HG03097 (cell line): ENCODE data around the gene FGD5.

ENCODE experiments used
- ATAC-seq: cut with Tn5 transposase; IDR thresholded peaks from one replicate; pipeline ENCODE4 v1.9.1; 2021; ENCODE audit not compliant: unreplicated experiment, low FRiP score

Gene FGD5

GRCh38 chr3:14786369-14786768, 32.4 kb upstream of the FGD5 start:
- no peak for ATAC-seq

GRCh38 chr3:14787630-14788029, 31.1 kb upstream of the FGD5 start:
- ATAC-seq = no peak

- no peak for ATAC-seq
Measured at GRCh38 chr3:14788644-14789043, 30.1 kb upstream of the FGD5 start.

GRCh38 chr3:14789221-14789620, 29.5 kb upstream of the FGD5 start:
- ATAC-seq = no peak

- no peak for ATAC-seq
Measured at GRCh38 chr3:14789640-14790285, 29.0 kb upstream of the FGD5 start.

- no peak for ATAC-seq
Measured at GRCh38 chr3:14791343-14791945, 27.3 kb upstream of the FGD5 start.

- no peak for ATAC-seq
Measured at GRCh38 chr3:14792691-14793121, 26.1 kb upstream of the FGD5 start.

- no peak for ATAC-seq
Measured at GRCh38 chr3:14793126-14793857, 25.5 kb upstream of the FGD5 start.

GRCh38 chr3:14793858-14794234, 24.9 kb upstream of the FGD5 start:
- ATAC-seq = no peak

- ATAC-seq = no peak
Measured at GRCh38 chr3:14794435-14794834, 24.3 kb upstream of the FGD5 start.

- ATAC-seq = no peak
Measured at GRCh38 chr3:14795996-14796395, 22.8 kb upstream of the FGD5 start.

GRCh38 chr3:14796403-14797077, 22.2 kb upstream of the FGD5 start:
- ATAC-seq = no peak

GRCh38 chr3:14797731-14798130, 21.0 kb upstream of the FGD5 start:
- ATAC-seq = no peak

GRCh38 chr3:14798231-14798630, 20.5 kb upstream of the FGD5 start:
- no peak for ATAC-seq

- ATAC-seq = no peak
Measured at GRCh38 chr3:14799146-14799545, 19.6 kb upstream of the FGD5 start.

- ATAC-seq = no peak
Measured at GRCh38 chr3:14801031-14801430, 17.7 kb upstream of the FGD5 start.

- no peak for ATAC-seq
Measured at GRCh38 chr3:14801668-14802380, 16.9 kb upstream of the FGD5 start.

GRCh38 chr3:14802381-14802731, 16.4 kb upstream of the FGD5 start:
- ATAC-seq = no peak

- no peak for ATAC-seq
Measured at GRCh38 chr3:14803101-14803980, 15.4 kb upstream of the FGD5 start.
